Suprapubic skin (tissue), 4 donors: Measurements from ENCODE around the gene ABHD17A. TPM values are rescaled to one million over a fixed set of nuclear protein-coding genes. Genes with fewer than 3 reads are reported as not detected.

Source experiments
- DNase-seq, 2 donors: peaks; one replicate each; pipeline ENCODE4 v3.0.0-alpha.2; 2019; ENCODE audit warnings: low spot score in 2 of 2
- H3K27ac ChIP-seq: fragments of 200-600 bp; sonication (generic); one replicate; pipeline ENCODE4 v1.5.1; 2019
- H3K27me3 ChIP-seq: fragments of 200-600 bp; sonication (generic); one replicate; pipeline ENCODE4 v1.5.1; 2019
- H3K36me3 ChIP-seq: fragments of 200-600 bp; sonication (generic); one replicate; pipeline ENCODE4 v1.5.1; 2019
- H3K4me1 ChIP-seq: fragments of 200-600 bp; sonication (generic); one replicate; pipeline ENCODE4 v1.5.1; 2019
- H3K4me3 ChIP-seq: fragments of 200-600 bp; sonication (generic); one replicate; pipeline ENCODE4 v1.5.1; 2019; ENCODE audit warnings: mild to moderate bottlenecking
- H3K9me3 ChIP-seq: fragments of 200-600 bp; sonication (generic); one replicate; pipeline ENCODE4 v1.5.1; 2019
- CTCF ChIP-seq, 2 donors: fragments of 200-600 bp in 1 of 2; fragments of 450-650 bp in 1 of 2; sonication (generic) in 1 of 2; IDR thresholded peaks; one replicate each; pipeline ENCODE4 v1.5.1; 2016 to 2019; ENCODE audit warnings: antibody characterized with exemption in 2 of 2, mild to moderate bottlenecking in 1 of 2, moderate library complexity in 1 of 2
- EP300 ChIP-seq: sonication (generic); formaldehyde crosslinking; IDR thresholded peaks from one replicate; pipeline ENCODE4 v1.6.1; 2017; ENCODE audit warnings: antibody characterized with exemption
- POLR2A ChIP-seq, 2 donors: fragments of 450-650 bp; IDR thresholded peaks; one replicate each; pipeline ENCODE4 v1.6.1; 2017; ENCODE audit warnings: antibody characterized with exemption in 2 of 2, mild to moderate bottlenecking in 2 of 2, moderate library complexity in 2 of 2
- POLR2AphosphoS5 ChIP-seq, 3 donors: sonication (generic); formaldehyde crosslinking; IDR thresholded peaks; one replicate each; pipeline ENCODE4 v1.6.1; 2017; ENCODE audit warnings: antibody characterized with exemption in 3 of 3
- WGBS: methylation state at CpG from one replicate; pipeline ENCODE4 v1.1.5; 2018; 5-methylcytosine and 5-hydroxymethylcytosine counted together
- total RNA-seq, 4 donors: library from RNA; depleted of rRNA; stranded (reverse); fragments of >200 nt; gene quantifications; one replicate each; pipeline ENCODE4 v1.1.0, GENCODE V29; 2016

The ABHD17A gene
- total RNA-seq, 4 donors from 2014 or later, result 82.3 to 120 (median 110) TPM

DNA sequence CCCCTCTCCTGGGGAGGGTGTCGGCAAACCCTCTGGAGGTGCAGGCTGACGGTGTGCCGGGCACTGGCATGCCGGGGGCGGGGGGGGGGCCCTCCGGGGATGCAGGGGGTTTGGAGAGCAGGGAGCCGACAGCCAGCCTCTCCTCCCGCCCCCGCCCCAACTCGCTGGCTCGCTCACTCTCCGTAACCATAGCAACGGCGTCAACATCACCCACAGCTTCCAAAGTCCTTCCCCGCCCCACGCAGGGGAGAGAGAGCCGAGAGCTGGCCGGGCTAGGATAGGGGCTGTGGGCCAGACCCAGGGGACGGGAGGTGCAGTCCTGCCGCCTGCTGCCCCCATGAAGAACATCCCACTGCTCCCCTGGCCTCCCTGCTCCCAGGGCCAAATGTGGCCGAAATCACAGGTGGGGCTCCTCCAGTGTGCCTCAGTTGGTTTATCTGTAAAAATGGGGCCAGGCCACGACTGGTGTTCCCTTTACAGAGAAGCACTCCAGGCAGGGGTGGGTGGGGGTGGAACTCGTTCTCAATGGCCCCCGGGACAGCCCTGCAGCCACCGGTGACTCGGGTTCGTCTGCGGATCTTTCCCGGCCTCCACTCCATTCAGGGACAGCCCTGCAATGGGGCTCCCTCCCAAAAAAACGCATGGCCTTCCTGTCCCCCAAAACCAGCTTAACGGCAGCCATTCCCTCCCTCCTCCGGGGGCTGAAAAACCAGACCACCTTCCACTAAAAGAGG is 25.1 kb downstream of the ABHD17A start:
- peaks cover 85% of the 10 kb centered on the region for H3K4me1 ChIP-seq
- H3K4me3 ChIP-seq, result peak overlapping the region; percentile 91
- no peak for DNase-seq
- 18% methylated on average over 13 of the region's 32 CpGs for WGBS
- TF ChIP-seq POLR2A (IDR thresholded peaks at IDR 0.05) (no peak), CTCF (IDR thresholded peaks at IDR 0.05) (no peak), POLR2AphosphoS5 (IDR thresholded peaks at IDR 0.05) (no peak), EP300 (no peak)
- peak overlapping the region; percentile 26 for H3K27ac ChIP-seq
- H3K36me3 ChIP-seq, result no peaks in the 10 kb centered on the region
- no peaks in the 10 kb centered on the region for H3K9me3 ChIP-seq
- no peaks in the 10 kb centered on the region for H3K27me3 ChIP-seq

DNA sequence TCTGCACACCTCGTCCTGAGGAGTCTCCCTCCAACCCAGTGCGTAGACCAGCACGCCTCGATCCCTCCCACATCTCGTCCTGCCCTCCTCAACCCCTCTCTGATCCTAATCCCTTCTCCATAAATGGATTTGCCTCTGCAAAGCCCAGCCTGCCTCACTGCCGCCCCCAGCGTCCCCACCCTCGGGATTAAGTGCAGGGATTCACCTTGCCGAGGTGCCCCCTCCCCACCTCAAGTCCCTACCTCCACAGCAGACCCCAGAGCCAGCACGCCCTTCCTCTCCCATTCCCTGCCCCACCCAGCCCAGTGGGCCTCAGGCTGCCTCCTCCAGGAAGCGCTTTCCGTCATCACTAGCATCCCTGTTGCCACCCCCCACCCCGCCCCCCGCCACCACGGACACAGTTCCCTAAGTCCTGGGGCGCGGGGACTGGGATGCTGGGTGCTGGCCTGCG is 25.9 kb downstream of the ABHD17A start:
- H3K36me3 ChIP-seq, result no peaks in the 10 kb centered on the region
- H3K4me3 ChIP-seq, result peak overlapping the region; percentile 91
- DNase-seq, result no peak
- TF ChIP-seq CTCF (IDR thresholded peaks at IDR 0.05) (no peak), EP300 (no peak), POLR2AphosphoS5 (IDR thresholded peaks at IDR 0.05) (no peak), POLR2A (IDR thresholded peaks at IDR 0.05) (no peak)
- 43% methylated on average over 14 of the region's 18 CpGs for WGBS
- no peaks in the 10 kb centered on the region for H3K9me3 ChIP-seq
- no peaks in the 10 kb centered on the region for H3K27me3 ChIP-seq
- H3K27ac ChIP-seq, result peak overlapping the region; percentile 26
- peaks cover 85% of the 10 kb centered on the region for H3K4me1 ChIP-seq

DNA sequence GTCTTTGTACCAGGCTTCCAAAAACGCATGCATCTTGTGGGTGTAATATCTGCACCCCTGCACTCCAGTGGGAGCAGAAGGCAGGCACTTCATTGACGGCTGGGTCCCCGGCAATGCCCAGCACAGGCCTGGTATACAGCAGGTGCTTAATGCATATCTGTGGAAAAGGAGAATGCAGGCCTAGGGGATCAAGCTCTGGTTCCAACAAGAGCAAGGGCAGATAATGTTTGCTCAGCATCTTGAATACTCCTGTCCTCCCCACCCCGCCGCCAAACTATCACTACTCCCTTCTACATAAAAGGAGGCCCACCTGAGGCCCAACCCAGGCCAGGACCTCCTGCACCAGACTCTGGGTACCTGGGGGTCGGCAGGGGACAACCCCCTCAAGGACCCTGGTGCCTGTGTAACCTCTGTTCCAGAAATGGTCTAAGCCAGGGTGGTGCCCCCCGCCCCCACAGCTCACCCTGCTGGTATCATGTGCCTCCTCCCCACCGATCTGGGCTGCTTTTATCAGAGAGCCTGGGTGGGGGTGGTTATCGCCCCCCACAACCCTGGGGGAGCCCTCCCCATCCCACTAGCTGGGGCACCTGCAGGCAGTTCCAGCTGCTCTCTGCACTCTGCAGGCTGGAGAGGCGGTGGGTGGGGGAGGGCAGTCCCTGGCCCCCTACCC is 26.7 kb downstream of the ABHD17A start:
- H3K4me3 ChIP-seq, result no peak overlapping the region
- 49% methylated on average over 8 of the region's 10 CpGs for WGBS
- H3K36me3 ChIP-seq, result no peaks in the 10 kb centered on the region
- no peak for DNase-seq
- peak overlapping the region; percentile 88 for H3K27ac ChIP-seq
- peaks cover 90% of the 10 kb centered on the region for H3K4me1 ChIP-seq
- H3K9me3 ChIP-seq, result no peaks in the 10 kb centered on the region
- no peak for TF ChIP-seq POLR2AphosphoS5 (IDR thresholded peaks at IDR 0.05)
- no peak for TF ChIP-seq CTCF (IDR thresholded peaks at IDR 0.05)
- TF ChIP-seq POLR2A (IDR thresholded peaks at IDR 0.05), result no peak
- no peak for TF ChIP-seq EP300
- H3K27me3 ChIP-seq, result no peaks in the 10 kb centered on the region

GRCh38 chr19:1857648-1858326 is 27.5 kb downstream of the ABHD17A start:
- no peaks in the 10 kb centered on the region for H3K36me3 ChIP-seq
- H3K27ac ChIP-seq, result peak overlapping the region; percentile 88
- WGBS, result 53% methylated on average over 10 of the region's 16 CpGs
- H3K4me1 ChIP-seq, result peaks cover 97% of the 10 kb centered on the region
- H3K4me3 ChIP-seq, result peak overlapping the region; percentile 56
- DNase-seq, result no peak
- H3K9me3 ChIP-seq, result no peaks in the 10 kb centered on the region
- H3K27me3 ChIP-seq, result no peaks in the 10 kb centered on the region
- TF ChIP-seq CTCF (IDR thresholded peaks at IDR 0.05), result no peak
